ENCODE measurements around the gene TTPAL. TPM values are rescaled to one million over a fixed set of nuclear protein-coding genes. Genes with fewer than 3 reads are reported as not detected.

Gene TTPAL
- total RNA-seq, 6 experiments from 2014 or later: 18.0 to 102 (median 28.7) TPM

GRCh38 chr20:44522841-44523240 lies 47.2 kb downstream of the TTPAL start:
- ATAC-seq: no peak
- 65% methylated on average over 1 of the region's 1 CpG for WGBS (ENCODE audit: insufficient coverage, low coverage, low lambda C conversion rate, missing lambda C conversion rate)

GRCh38 chr20:44523746-44524145 lies 48.1 kb downstream of the TTPAL start:
- no peak for TF ChIP-seq POLR2A (IDR thresholded peaks at IDR 0.05)
- no peak for TF ChIP-seq CTCF (IDR thresholded peaks at IDR 0.05)
- 44% methylated on average over 4 of the region's 4 CpGs for WGBS (ENCODE audit: insufficient coverage, low coverage, low lambda C conversion rate, missing lambda C conversion rate)
- Histone ChIP-seq H3K36me3 (no peaks in the 10 kb centered on the region), H3K4me1 (peaks cover 0 to 20% (median 9%) of the 10 kb centered on the region in 4 donors), H3K4me3 (no peak overlapping the region), H3K27ac (no peak overlapping the region), H3K27me3 (no peaks in the 10 kb centered on the region), H3K9me3 (no peaks in the 10 kb centered on the region)
- intact Hi-C loops (cut with DNase I): no loop called here
- ATAC-seq (no peak), DNase-seq (no peak)

More at GRCh38 chr20:44522841-44523240, 47.2 kb downstream of the TTPAL start:
- Histone ChIP-seq H3K4me3 (no peak overlapping the region), H3K27ac (peak overlapping the region; percentile 97 to 100 (median 100)), H3K36me3 (no peaks in the 10 kb centered on the region), H3K4me1 (peaks cover 0 to 21% (median 9%) of the 10 kb centered on the region in 4 donors), H3K9me3 (no peaks in the 10 kb centered on the region), H3K27me3 (no peaks in the 10 kb centered on the region)
- intact Hi-C loops (cut with DNase I): no loop called here
- no peak for DNase-seq
- TF ChIP-seq POLR2A (IDR thresholded peaks at IDR 0.05): no peak
- TF ChIP-seq CTCF (IDR thresholded peaks at IDR 0.05): no peak

- H3K36me3 ChIP-seq: no peaks in the 10 kb centered on the region
- no peaks in the 10 kb centered on the region for H3K9me3 ChIP-seq
- TF ChIP-seq POLR2A (IDR thresholded peaks at IDR 0.05): no peak
- TF ChIP-seq CTCF (IDR thresholded peaks at IDR 0.05): no peak
- intact Hi-C loops (cut with DNase I): no loop called here
- H3K4me1 ChIP-seq: peaks cover 0 to 7% (median 0%) of the 10 kb centered on the region in 4 donors
- H3K27ac ChIP-seq: no peak overlapping the region
- WGBS (ENCODE audit: insufficient coverage, low coverage, low lambda C conversion rate, missing lambda C conversion rate): 69% methylated on average over 5 of the region's 6 CpGs
- no peaks in the 10 kb centered on the region for H3K27me3 ChIP-seq
- no peak overlapping the region for H3K4me3 ChIP-seq
- DNase-seq (no peak), ATAC-seq (no peak)
Observed at GRCh38 chr20:44526129-44526528, 50.5 kb downstream of the TTPAL start.

- H3K27ac ChIP-seq: no peak overlapping the region
- H3K36me3 ChIP-seq: no peaks in the 10 kb centered on the region
- H3K4me3 ChIP-seq: no peak overlapping the region
- no peaks in the 10 kb centered on the region for H3K9me3 ChIP-seq
- 100% methylated on average over 2 of the region's 4 CpGs for WGBS (ENCODE audit: insufficient coverage, low coverage, low lambda C conversion rate, missing lambda C conversion rate)
- intact Hi-C loops (cut with DNase I): no loop called here
- ATAC-seq (no peak), DNase-seq (no peak)
- TF ChIP-seq POLR2A (IDR thresholded peaks at IDR 0.05): no peak
- no peak for TF ChIP-seq CTCF (IDR thresholded peaks at IDR 0.05)
- no peaks in the 10 kb centered on the region for H3K27me3 ChIP-seq
- peaks cover 0 to 7% (median 2%) of the 10 kb centered on the region in 4 donors for H3K4me1 ChIP-seq
Observed at GRCh38 chr20:44527716-44528199, 52.1 kb downstream of the TTPAL start.

GRCh38 chr20:44528309-44528708 lies 52.6 kb downstream of the TTPAL start:
- no peak overlapping the region for H3K4me3 ChIP-seq
- ATAC-seq: no peak
- no peak for TF ChIP-seq CTCF (IDR thresholded peaks at IDR 0.05)
- no peaks in the 10 kb centered on the region for H3K36me3 ChIP-seq
- no peaks in the 10 kb centered on the region for H3K27me3 ChIP-seq
- no peak for DNase-seq
- H3K4me1 ChIP-seq: peaks cover 0 to 10% (median 5%) of the 10 kb centered on the region in 4 donors
- intact Hi-C loops (cut with DNase I): no loop called here
- H3K9me3 ChIP-seq: no peaks in the 10 kb centered on the region
- 62% methylated on average over 4 of the region's 6 CpGs for WGBS (ENCODE audit: insufficient coverage, low coverage, low lambda C conversion rate, missing lambda C conversion rate)
- no peak overlapping the region for H3K27ac ChIP-seq

Measured in right lobe of liver (tissue), 6 donors.